Epithelial cell of esophagus (primary cell): Measurements from ENCODE around the gene ZFHX2.

Source experiments
- DNase-seq: peaks from one replicate; pipeline ENCODE4 v3.0.0; 2010; ENCODE audit warnings: low read depth
- H3K4me3 ChIP-seq: 2 replicates; pipeline ENCODE4 v1.5.1; 2011; ENCODE audit warnings: mild to moderate bottlenecking, low read length, control low read depth
- TF ChIP-seq, protein P1 (sequence below): IDR thresholded peaks from 2 replicates; pipeline ENCODE4 v1.5.1; 2011; ENCODE audit warnings: low read depth, mild to moderate bottlenecking, low read length, control low read depth, inconsistent platforms; ENCODE audit not compliant: insufficient read depth; ENCODE audit errors: missing control alignments

ZFHX2 gene

DNA sequence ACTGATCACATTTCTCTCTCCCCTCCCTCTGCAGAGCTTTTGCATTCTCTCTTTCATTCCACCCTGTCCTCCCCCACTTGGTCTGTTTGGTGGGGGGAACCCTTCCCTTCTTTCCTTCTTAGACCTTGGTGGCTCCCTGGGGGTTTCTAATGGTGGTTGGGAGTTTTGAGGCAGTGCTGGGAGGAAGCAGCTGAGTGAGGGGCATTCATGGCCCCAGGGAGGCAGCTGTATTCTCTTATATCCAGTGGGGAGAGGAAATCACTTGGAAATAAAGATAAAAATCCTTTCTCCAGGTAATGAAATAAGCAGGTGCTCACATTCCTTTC, 68.8 kb downstream of the ZFHX2 start:
- H3K4me3 ChIP-seq = no peak overlapping the region
- TF ChIP-seq, protein P1, sequence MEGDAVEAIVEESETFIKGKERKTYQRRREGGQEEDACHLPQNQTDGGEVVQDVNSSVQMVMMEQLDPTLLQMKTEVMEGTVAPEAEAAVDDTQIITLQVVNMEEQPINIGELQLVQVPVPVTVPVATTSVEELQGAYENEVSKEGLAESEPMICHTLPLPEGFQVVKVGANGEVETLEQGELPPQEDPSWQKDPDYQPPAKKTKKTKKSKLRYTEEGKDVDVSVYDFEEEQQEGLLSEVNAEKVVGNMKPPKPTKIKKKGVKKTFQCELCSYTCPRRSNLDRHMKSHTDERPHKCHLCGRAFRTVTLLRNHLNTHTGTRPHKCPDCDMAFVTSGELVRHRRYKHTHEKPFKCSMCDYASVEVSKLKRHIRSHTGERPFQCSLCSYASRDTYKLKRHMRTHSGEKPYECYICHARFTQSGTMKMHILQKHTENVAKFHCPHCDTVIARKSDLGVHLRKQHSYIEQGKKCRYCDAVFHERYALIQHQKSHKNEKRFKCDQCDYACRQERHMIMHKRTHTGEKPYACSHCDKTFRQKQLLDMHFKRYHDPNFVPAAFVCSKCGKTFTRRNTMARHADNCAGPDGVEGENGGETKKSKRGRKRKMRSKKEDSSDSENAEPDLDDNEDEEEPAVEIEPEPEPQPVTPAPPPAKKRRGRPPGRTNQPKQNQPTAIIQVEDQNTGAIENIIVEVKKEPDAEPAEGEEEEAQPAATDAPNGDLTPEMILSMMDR = no peak
- no peak for DNase-seq

GRCh38 chr14:23481979-23482822, 69.4 kb downstream of the ZFHX2 start:
- no peak overlapping the region for H3K4me3 ChIP-seq
- no peak for DNase-seq
- TF ChIP-seq, protein P1 = no peak

DNA sequence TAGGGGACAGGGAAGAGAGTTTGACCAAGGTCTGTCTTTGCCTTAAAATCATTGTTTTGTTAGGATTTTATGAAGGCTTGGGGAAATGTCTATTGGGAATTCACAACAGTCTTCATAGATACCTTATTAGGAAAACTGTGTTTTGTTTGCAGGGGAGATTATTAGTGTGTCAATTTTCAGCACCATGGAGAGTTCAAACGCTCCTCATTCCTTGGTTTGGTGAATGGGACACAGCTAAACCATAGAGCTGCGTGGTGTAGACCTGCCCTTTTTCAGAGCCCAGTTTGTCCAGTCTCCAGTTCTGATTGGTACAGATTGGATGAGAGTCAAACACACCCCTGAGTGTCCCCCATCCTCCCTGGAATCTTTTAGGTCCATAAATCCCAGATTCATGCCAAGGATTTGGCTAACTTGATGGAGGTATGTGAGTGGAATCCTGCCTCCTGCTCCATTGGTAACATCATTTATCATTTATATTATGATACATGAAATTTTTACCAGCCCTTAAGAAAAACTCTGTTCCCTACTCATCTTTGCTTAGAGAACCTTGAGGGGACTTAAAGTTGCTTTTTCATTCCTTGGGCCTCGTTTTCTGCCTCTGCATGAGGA, 70.1 kb downstream of the ZFHX2 start:
- DNase-seq = peak; percentile 35
- TF ChIP-seq, protein P1 = no peak

GRCh38 chr14:23478109-23478759, 73.3 kb downstream of the ZFHX2 start:
- H3K4me3 ChIP-seq = no peak overlapping the region
- TF ChIP-seq, protein P1 = peak; percentile 74
- peak; percentile 72 for DNase-seq

More for the DNA sequence above, 70.1 kb downstream of the ZFHX2 start:
- H3K4me3 ChIP-seq = no peak overlapping the region

DNA sequence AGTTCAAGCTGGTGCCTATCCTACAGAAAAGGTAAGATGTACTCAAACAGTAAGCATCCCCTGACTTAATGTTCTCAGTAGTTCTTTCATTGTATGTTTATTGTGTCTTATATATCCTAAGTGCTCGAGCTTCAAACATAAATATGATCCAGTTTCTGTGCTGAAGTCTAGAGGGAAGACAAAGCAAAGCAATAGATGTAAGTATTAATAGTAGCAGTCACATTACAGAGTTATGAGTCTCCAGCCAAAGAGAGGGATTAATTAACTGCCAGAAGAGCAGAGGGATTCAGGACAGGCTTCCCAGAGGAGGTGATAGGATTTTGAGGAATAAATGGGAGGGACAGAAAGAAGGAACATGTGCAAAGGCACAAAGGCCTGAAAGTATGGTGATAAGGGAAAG, 80.6 kb downstream of the ZFHX2 start:
- no peak overlapping the region for H3K4me3 ChIP-seq
- no peak for DNase-seq
- TF ChIP-seq, protein P1 = no peak
